ENCODE data around the gene AMZ1. TPM values are rescaled to one million over a fixed set of nuclear protein-coding genes. Genes with fewer than 3 reads are reported as not detected.
"Not testable (repeated sequence)": the region's sequence is repeated elsewhere in the genome, so short reads cannot be mapped to it uniquely, and the experiment has no call there.

Gene AMZ1
- total RNA-seq, 4 donors from 2014 or later: 0.39 to 1.7 (median 1.2) TPM

GRCh38 chr7:2692543-2692942 is 4.5 kb downstream of the AMZ1 start:
- no peaks in the 10 kb centered on the region for H3K9me3 ChIP-seq
- H3K36me3 ChIP-seq: no peaks in the 10 kb centered on the region
- no peak overlapping the region for H3K4me3 ChIP-seq
- no peak overlapping the region for H3K27ac ChIP-seq
- WGBS, 2 donors: 82 to 83% methylated on average over 14 of the region's 14 CpGs
- peaks cover 0 to 17% (median 10%) of the 10 kb centered on the region in 4 donors for H3K4me1 ChIP-seq
- peaks cover 0 to 25% of the 10 kb centered on the region in 2 donors for H3K27me3 ChIP-seq
- TF ChIP-seq POLR2A (IDR thresholded peaks at IDR 0.05) (no peak), CTCF (IDR thresholded peaks at IDR 0.05) (no peak), EP300 (IDR thresholded peaks at IDR 0.05) (no peak)
- DNase-seq (ENCODE audit: low spot score in 2 of 2): no peak

- WGBS, 2 donors: 83 to 85% methylated on average over 18 to 19 of the region's 19 CpGs
- not testable (repeated sequence) for H3K4me1 ChIP-seq; H3K27ac ChIP-seq; DNase-seq (ENCODE audit: low spot score in 2 of 2); H3K36me3 ChIP-seq; H3K4me3 ChIP-seq; H3K9me3 ChIP-seq
- peaks cover 0 to 17% of the 10 kb centered on the region in 2 donors for H3K27me3 ChIP-seq
These were observed 5.6 kb downstream of the AMZ1 start for GRCh38 chr7:2693420-2694121.

GRCh38 chr7:2694122-2694436 is 6.1 kb downstream of the AMZ1 start:
- not testable (repeated sequence) for H3K9me3 ChIP-seq; H3K4me1 ChIP-seq; H3K36me3 ChIP-seq; H3K27ac ChIP-seq; H3K4me3 ChIP-seq; DNase-seq (ENCODE audit: low spot score in 2 of 2)
- WGBS, 2 donors: 75 to 86% methylated on average over 8 of the region's 8 CpGs
- H3K27me3 ChIP-seq: peaks cover 0 to 12% of the 10 kb centered on the region in 2 donors

GRCh38 chr7:2698581-2699288 is 10.7 kb downstream of the AMZ1 start:
- Histone ChIP-seq H3K4me1 (peaks cover 0 to 10% (median 0%) of the 10 kb centered on the region in 4 donors), H3K27ac (no peak overlapping the region), H3K4me3 (no peak overlapping the region), H3K9me3 (no peaks in the 10 kb centered on the region), H3K36me3 (no peaks in the 10 kb centered on the region), H3K27me3 (peaks cover 0 to 3% of the 10 kb centered on the region in 2 donors)
- TF ChIP-seq EP300 (IDR thresholded peaks at IDR 0.05) (no peak), POLR2A (IDR thresholded peaks at IDR 0.05) (no peak), CTCF (IDR thresholded peaks at IDR 0.05) (no peak)
- no peak for DNase-seq (ENCODE audit: low spot score in 2 of 2)
- WGBS, 2 donors: 64 to 66% methylated on average over 18 of the region's 18 CpGs

- 68 to 71% methylated on average over 15 of the region's 15 CpGs for WGBS, 2 donors
- Histone ChIP-seq H3K4me1 (peaks cover 0 to 10% (median 0%) of the 10 kb centered on the region in 4 donors), H3K27ac (no peak overlapping the region), H3K9me3 (no peaks in the 10 kb centered on the region), H3K4me3 (no peak overlapping the region), H3K27me3 (peaks cover 0 to 3% of the 10 kb centered on the region in 2 donors), H3K36me3 (no peaks in the 10 kb centered on the region)
- DNase-seq (ENCODE audit: low spot score in 2 of 2): no peak
- TF ChIP-seq CTCF (IDR thresholded peaks at IDR 0.05) (no peak), POLR2A (IDR thresholded peaks at IDR 0.05) (no peak), EP300 (IDR thresholded peaks at IDR 0.05) (no peak)
These were observed 11.3 kb downstream of the AMZ1 start for GRCh38 chr7:2699289-2699620.

GRCh38 chr7:2700141-2700850 is 12.3 kb downstream of the AMZ1 start:
- peaks cover 0 to 10% (median 0%) of the 10 kb centered on the region in 4 donors for H3K4me1 ChIP-seq
- peaks cover 0 to 7% (median 0%) of the 10 kb centered on the region in 4 donors for H3K9me3 ChIP-seq
- no peaks in the 10 kb centered on the region for H3K36me3 ChIP-seq
- WGBS, 2 donors: 77 to 90% methylated on average over 23 to 31 of the region's 40 CpGs
- no peak for TF ChIP-seq EP300 (IDR thresholded peaks at IDR 0.05)
- no peak for TF ChIP-seq CTCF (IDR thresholded peaks at IDR 0.05)
- TF ChIP-seq POLR2A (IDR thresholded peaks at IDR 0.05): no peak
- H3K4me3 ChIP-seq: no peak overlapping the region
- peaks cover 0 to 3% of the 10 kb centered on the region in 2 donors for H3K27me3 ChIP-seq
- no peak overlapping the region for H3K27ac ChIP-seq
- DNase-seq (ENCODE audit: low spot score in 2 of 2): no peak
